GM21528 (cell line): ENCODE data around the gene PM20D2.
A peak's percentile ranks its signal among the peaks of the same experiment; 100 is the strongest.

Experiments
- ATAC-seq: cut with Tn5 transposase; IDR thresholded peaks from one replicate; pipeline ENCODE4 v1.9.1; 2021; ENCODE audit warnings: mild to moderate bottlenecking, moderate library complexity; ENCODE audit not compliant: unreplicated experiment, low FRiP score

PM20D2 gene

GRCh38 chr6:89144354-89144906 is 1.4 kb upstream of the PM20D2 start:
- ATAC-seq, result peak; percentile 30

GRCh38 chr6:89145091-89145955 is 532 bp upstream of the PM20D2 start:
- ATAC-seq, result peak; percentile 57

GRCh38 chr6:89146718-89147700 is 1.2 kb downstream of the PM20D2 start:
- peak; percentile 45 for ATAC-seq

GRCh38 chr6:89148016-89148750 is 2.3 kb downstream of the PM20D2 start:
- ATAC-seq, result no peak

- no peak for ATAC-seq
Observed at GRCh38 chr6:89154131-89154530, 8.3 kb downstream of the PM20D2 start.

- no peak for ATAC-seq
Observed at GRCh38 chr6:89160331-89161092, 14.7 kb downstream of the PM20D2 start.

- ATAC-seq, result no peak
Observed at GRCh38 chr6:89161326-89162046, 15.6 kb downstream of the PM20D2 start.

GRCh38 chr6:89162047-89162371 is 16.2 kb downstream of the PM20D2 start:
- no peak for ATAC-seq

- no peak for ATAC-seq
Observed at GRCh38 chr6:89172131-89172530, 26.3 kb downstream of the PM20D2 start.

- no peak for ATAC-seq
Observed at GRCh38 chr6:89173634-89174033, 27.8 kb downstream of the PM20D2 start.

GRCh38 chr6:89180112-89180511 is 34.3 kb downstream of the PM20D2 start:
- ATAC-seq, result no peak

- no peak for ATAC-seq
Observed at GRCh38 chr6:89180971-89181370, 35.1 kb downstream of the PM20D2 start.

GRCh38 chr6:89183294-89183693 is 37.4 kb downstream of the PM20D2 start:
- no peak for ATAC-seq

- no peak for ATAC-seq
Observed at GRCh38 chr6:89184344-89184743, 38.5 kb downstream of the PM20D2 start.

- ATAC-seq, result no peak
Observed at GRCh38 chr6:89186762-89187161, 40.9 kb downstream of the PM20D2 start.

- ATAC-seq, result no peak
Observed at GRCh38 chr6:89187504-89187903, 41.6 kb downstream of the PM20D2 start.

GRCh38 chr6:89190741-89191140 is 44.9 kb downstream of the PM20D2 start:
- no peak for ATAC-seq

- no peak for ATAC-seq
Observed at GRCh38 chr6:89194559-89194958, 48.7 kb downstream of the PM20D2 start.

GRCh38 chr6:89197141-89197540 is 51.3 kb downstream of the PM20D2 start:
- ATAC-seq, result no peak
